Cerebellar cortex (tissue), 1 donor: ENCODE measurements around the gene TAF11.
A peak's percentile ranks its signal among the peaks of the same experiment; 100 is the strongest.
"Not testable (repeated sequence)": the region's sequence is repeated elsewhere in the genome, so short reads cannot be mapped to it uniquely, and the experiment has no call there.

Experiments
- DNase-seq: peaks from one replicate; pipeline ENCODE4 v3.0.0-alpha.2; 2015; ENCODE audit warnings: low spot score

Gene TAF11

GRCh38 chr6:34904990-34905613 is 17.3 kb upstream of the TAF11 start:
- no peak for DNase-seq

GRCh38 chr6:34901930-34902329 is 14.1 kb upstream of the TAF11 start:
- DNase-seq, result no peak

GRCh38 chr6:34900321-34901031 is 12.6 kb upstream of the TAF11 start:
- no peak for DNase-seq

GRCh38 chr6:34899748-34900147 is 11.9 kb upstream of the TAF11 start:
- not testable (repeated sequence) for DNase-seq

GRCh38 chr6:34897716-34898115 is 9.9 kb upstream of the TAF11 start:
- no peak for DNase-seq

GRCh38 chr6:34897130-34897529 is 9.3 kb upstream of the TAF11 start:
- DNase-seq, result no peak

- DNase-seq, result no peak
These were observed 6.9 kb upstream of the TAF11 start for GRCh38 chr6:34894693-34895092.

GRCh38 chr6:34891296-34891695 is 3.5 kb upstream of the TAF11 start:
- DNase-seq, result no peak

- DNase-seq, result no peak
These were observed 2.7 kb upstream of the TAF11 start for GRCh38 chr6:34890533-34890925.

- peak; percentile 87 for DNase-seq
These were observed 1.2 kb upstream of the TAF11 start, which contains the start of gene ANKS1A for GRCh38 chr6:34888874-34889555. Gene ANKS1A, plus strand, starts transcription at chr6:34889255. Its CDS starts 148 bp downstream, at chr6:34889403.

- peak; percentile 31 for DNase-seq
These were observed 643 bp upstream of the TAF11 start for GRCh38 chr6:34888514-34888856.

GRCh38 chr6:34885837-34886236 is 2.0 kb downstream of the TAF11 start:
- DNase-seq, result not testable (repeated sequence)

- no peak for DNase-seq
These were observed 2.8 kb downstream of the TAF11 start for GRCh38 chr6:34884996-34885395.

GRCh38 chr6:34884073-34884472 is 3.8 kb downstream of the TAF11 start:
- DNase-seq, result not testable (repeated sequence)

GRCh38 chr6:34877869-34878485 is 9.9 kb downstream of the TAF11 start:
- DNase-seq, result no peak

- no peak for DNase-seq
These were observed 10.6 kb downstream of the TAF11 start for GRCh38 chr6:34877259-34877658.

GRCh38 chr6:34876472-34876871 is 11.4 kb downstream of the TAF11 start:
- no peak for DNase-seq

GRCh38 chr6:34875292-34876213 is 12.3 kb downstream of the TAF11 start:
- DNase-seq, result no peak

- no peak for DNase-seq
These were observed 15.5 kb downstream of the TAF11 start for GRCh38 chr6:34872332-34872731.

- DNase-seq, result no peak
These were observed 16.0 kb downstream of the TAF11 start for GRCh38 chr6:34871853-34872252.

GRCh38 chr6:34867484-34867883 is 20.4 kb downstream of the TAF11 start:
- DNase-seq, result peak; percentile 34

- no peak for DNase-seq
These were observed 21.3 kb downstream of the TAF11 start for GRCh38 chr6:34866509-34866908.
